GM10266 (cell line): ENCODE data around the gene C4A.
"Not testable (repeated sequence)": the region's sequence is repeated elsewhere in the genome, so short reads cannot be mapped to it uniquely, and the experiment has no call there.

ENCODE experiments used
- DNase-seq: peaks from one replicate; pipeline ENCODE4 v3.0.0; 2012; ENCODE audit errors: extremely low spot score

The C4A gene

DNA sequence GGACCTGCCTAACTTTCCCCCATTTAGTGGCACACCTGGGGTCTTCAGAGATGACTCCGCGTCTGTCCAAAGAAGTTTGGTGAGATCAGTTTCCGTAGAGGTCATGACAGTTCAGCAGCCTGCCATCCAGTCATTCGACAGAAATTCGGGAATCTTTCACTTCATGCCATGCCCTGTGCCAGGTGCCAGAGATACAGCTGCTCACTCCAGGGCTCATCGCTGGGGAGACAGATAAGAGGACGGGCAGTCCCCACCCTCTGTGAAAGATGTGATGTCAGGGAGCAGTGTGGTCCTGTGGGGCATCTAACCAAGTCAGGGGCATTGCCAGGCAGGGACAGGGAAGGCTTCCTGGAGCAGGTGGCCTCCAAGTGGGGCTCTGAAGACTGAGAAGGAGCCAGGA lies 21.4 kb downstream of the C4A start:
- not testable (repeated sequence) for DNase-seq

DNA sequence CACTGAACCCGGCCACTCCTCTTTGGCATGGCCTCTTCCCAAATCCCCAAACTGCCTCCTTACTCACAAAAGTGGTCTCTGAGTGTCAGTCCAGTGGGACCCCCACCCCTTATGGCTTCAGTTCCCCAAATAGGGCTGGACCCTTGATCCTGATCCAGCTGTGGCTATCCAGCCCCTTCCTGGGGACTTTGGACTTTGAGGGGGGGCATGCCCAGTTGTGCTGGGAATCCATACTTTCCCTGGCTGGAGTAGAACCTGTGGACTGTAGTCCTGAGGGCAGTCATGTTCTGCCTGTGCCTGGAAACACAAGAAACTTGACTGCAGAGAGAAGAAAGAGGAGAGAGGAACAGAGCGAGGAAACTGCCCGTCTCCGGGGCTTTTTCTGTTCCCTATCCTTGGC lies 22.5 kb downstream of the C4A start:
- not testable (repeated sequence) for DNase-seq

DNA sequence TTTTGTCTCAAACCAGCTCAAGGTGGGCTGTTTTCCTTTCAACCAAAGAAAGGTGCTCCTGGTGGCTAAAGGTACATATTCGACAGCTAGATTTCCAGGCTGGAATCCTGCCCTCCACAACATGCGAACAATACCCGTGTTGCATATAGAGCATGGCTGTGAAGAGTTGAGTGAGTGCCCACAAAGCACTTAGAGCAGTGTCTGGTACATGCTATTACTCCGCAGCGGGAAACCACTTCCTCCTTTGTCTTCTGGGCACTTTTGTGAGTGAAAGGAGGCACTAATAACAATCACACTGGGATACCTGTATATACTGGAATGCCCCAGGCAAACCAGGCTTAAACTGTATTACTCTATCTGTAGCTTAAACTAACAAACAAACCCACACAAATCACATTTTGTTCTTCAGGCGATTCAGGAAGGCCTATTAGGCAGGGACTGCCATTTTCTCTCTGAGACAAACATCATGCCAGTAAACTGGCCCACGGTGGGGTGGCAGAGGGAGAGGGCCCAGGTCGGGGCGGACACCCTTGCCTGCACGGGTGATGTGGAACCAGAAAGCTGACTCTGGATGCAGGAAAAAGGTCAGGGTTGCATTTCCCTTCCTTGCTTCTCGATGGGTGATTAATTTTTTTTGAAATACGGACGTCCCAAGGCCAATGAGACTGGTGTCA lies 23.1 kb downstream of the C4A start:
- DNase-seq, result not testable (repeated sequence)

DNA sequence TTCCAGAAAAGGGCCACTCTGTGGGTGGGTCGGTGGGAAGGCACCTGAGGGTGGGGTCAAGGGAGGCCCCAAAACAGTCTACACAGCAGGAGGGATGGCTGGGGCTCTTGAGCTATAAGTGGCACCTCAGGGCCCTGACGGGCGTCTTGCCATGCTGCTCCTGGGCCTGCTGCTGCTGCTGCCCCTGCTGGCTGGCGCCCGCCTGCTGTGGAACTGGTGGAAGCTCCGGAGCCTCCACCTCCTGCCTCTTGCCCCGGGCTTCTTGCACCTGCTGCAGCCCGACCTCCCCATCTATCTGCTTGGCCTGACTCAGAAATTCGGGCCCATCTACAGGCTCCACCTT lies 23.7 kb downstream of the C4A start:
- DNase-seq, result not testable (repeated sequence)

DNA sequence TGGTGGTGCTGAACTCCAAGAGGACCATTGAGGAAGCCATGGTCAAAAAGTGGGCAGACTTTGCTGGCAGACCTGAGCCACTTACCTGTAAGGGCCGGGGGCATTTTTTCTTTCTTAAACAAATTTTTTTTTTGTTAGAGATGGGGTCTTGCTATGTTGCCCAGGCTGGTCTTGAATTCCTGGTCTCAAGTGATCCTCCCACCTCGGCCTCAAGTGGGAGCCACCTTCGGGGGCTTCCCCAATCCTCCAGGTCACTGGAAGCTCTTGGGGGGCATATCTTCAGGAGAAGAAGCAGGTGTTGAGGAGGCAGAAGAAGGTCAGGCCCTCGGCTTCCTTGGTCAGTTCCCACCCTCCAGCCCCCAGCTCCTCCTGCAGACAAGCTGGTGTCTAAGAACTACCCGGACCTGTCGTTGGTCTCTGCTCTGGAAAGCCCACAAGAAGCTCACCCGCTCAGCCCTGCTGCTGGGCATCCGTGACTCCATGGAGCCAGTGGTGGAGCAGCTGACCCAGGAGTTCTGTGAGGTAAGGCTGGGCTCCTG lies 24.2 kb downstream of the C4A start:
- DNase-seq, result not testable (repeated sequence)

DNA sequence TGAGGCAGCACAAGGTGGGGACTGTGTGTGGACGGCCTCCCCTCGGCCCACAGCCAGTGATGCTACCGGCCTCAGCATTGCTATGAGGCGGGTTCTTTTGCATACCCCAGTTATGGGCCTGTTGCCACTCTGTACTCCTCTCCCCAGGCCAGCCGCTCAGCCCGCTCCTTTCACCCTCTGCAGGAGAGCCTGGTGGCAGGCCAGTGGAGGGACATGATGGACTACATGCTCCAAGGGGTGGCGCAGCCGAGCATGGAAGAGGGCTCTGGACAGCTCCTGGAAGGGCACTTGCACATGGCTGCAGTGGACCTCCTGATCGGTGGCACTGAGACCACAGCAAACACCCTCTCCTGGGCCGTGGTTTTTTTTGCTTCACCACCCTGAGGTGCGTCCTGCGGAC lies 25.2 kb downstream of the C4A start:
- DNase-seq, result not testable (repeated sequence)

DNA sequence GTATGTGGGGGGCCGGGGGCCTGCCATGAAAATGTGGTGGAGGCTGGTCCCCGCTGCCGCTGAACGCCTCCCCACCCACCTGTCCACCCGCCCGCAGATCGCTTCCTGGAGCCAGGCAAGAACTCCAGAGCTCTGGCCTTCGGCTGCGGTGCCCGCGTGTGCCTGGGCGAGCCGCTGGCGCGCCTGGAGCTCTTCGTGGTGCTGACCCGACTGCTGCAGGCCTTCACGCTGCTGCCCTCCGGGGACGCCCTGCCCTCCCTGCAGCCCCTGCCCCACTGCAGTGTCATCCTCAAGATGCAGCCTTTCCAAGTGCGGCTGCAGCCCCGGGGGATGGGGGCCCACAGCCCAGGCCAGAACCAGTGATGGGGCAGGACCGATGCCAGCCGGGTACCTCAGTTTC lies 26.2 kb downstream of the C4A start:
- not testable (repeated sequence) for DNase-seq

DNA sequence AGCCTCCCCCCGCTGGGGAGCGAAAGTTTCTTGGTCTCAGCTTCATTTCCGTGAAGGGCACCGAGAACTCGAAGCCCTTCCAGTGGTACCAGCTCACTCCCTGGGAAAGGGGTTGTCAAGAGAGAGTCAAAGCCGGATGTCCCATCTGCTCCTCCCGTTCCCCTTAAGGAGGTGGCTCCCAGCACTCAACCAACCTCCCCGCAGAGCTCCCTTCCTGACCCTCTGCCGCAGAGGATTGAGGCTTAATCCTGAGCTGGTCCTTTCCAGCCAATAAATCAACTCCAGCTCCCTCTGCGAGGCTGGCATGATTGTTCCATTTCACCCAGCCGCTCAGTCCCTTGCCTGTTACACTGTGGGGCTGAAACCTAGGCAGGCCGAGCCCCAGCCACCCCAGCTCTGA lies 26.8 kb downstream of the C4A start:
- not testable (repeated sequence) for DNase-seq

DNA sequence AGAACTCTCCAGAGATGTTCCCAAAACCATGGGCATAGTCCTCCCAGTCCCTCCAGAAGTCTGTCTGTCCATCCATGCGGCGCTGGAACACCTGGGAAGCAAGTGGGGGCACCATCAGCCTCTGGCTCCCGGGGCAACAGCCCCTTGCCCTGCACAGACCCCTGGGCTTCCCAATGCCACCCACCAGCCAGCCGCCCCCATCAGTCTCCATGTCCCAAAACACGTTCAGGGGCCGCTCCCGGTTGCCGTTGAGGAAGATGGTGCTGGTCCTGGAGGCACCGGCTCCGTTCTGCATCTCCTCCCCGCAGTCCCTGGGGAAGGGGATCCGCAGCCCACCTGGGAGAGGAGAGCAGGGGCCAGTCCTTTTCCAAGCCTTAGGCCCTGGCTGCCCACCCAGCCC lies 27.7 kb downstream of the C4A start:
- not testable (repeated sequence) for DNase-seq

DNA sequence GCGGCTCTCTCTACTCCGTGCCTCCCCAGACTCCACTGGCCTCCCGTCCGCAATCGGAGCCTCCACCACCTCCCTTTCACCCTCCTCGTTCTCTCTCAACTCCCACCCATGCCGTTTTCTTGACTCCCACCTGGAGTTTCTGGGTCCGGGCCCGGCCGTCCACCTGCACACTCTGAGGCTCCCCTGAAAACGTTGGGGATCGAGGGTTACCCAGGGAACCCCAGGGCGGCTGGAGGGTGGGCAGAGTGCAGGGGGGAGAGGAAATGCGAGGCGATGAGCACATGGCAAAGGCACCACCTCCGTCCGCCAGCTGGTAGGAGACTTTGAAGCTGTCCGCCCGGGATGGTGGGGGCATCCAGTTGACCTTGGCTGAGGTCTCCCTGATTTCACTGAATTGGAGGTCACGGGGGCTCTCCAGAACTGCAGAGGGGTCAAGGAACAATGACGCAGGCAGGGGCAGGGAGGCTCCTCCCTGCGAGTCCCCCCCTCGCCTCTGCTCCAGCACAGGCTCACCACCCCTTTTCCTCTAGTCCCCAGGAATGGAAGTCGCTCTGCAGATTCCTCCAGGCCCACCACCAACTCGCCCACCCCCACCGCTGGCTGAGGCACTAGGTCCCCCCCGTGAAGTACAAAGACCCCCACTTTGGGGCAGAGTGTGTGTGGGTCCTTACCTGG lies 29.1 kb downstream of the C4A start:
- not testable (repeated sequence) for DNase-seq

DNA sequence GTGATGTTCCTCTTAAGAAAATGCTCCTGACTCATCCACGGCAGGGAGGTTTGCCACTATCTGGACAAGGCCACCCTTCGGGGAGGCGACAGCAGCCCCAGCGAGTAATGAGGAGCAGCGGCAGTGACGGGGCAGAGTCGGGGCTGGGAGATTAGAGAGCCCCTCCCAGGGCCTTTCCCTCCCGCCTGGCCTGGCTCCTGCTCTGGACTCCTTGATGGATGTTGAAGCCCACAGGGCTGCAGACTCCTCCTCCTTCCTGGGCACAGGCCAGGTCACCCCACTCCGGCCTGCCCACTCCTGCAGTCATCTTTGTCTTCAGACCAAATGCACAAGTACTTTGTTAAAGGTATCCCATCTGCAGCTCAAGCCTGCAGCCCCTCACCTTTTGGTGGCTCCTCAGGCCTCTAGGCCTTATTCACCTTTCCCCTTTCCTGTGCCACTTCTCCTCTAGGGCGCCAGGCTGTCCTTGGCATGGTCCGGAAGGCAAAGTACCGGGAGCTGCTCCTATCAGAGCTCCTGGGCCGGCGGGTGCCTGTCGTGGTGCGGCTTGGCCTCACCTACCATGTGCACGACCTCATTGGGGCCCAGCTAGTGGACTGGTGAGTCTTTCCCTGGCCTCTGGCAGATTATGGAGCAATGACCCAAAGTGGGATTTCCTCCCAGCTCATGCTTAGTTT lies 31.2 kb downstream of the C4A start:
- not testable (repeated sequence) for DNase-seq

DNA sequence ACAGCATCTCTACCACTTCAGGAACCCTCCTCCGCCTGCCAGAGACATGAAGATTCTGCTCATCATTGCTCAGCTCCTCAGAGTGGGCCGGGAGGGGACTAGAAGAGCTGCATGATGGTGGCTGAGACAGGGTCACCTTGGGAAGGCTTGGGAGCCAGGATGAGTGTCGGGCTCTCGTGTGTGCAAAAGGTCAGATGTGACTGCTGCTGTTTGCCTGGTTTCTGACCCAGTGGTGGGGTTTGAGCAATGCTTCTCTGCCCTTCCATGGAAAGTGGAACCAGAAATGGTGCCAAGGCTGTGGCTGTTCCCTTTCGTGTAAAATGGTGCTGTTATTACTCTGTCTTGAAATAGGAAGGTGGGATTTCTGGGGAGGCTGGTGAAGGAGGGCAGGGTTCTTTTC lies 31.9 kb downstream of the C4A start:
- DNase-seq, result not testable (repeated sequence)

DNA sequence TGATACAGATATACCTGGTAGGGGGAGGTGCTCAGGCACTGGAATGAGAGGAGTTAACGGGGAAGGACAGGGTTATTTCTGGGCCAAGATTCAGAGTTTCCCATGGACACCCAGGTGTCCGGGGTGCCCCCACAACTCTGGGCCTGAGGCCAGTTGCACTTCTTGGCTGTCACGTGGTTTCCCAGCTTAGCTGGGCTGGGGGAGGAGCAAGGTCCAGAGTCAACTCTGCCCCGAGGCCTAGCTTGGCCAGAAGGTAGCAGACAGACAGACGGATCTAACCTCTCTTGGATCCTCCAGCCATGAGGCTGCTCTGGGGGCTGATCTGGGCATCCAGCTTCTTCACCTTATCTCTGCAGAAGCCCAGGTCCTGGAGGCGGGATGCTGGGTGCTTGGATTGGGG lies 32.7 kb downstream of the C4A start, which contains the start of gene C4B:
Gene C4B, plus strand, starts transcription at position 249 of the 400 bp plus-strand sequence. Its CDS starts 51 bp downstream, at position 300.
- DNase-seq, result not testable (repeated sequence)

DNA sequence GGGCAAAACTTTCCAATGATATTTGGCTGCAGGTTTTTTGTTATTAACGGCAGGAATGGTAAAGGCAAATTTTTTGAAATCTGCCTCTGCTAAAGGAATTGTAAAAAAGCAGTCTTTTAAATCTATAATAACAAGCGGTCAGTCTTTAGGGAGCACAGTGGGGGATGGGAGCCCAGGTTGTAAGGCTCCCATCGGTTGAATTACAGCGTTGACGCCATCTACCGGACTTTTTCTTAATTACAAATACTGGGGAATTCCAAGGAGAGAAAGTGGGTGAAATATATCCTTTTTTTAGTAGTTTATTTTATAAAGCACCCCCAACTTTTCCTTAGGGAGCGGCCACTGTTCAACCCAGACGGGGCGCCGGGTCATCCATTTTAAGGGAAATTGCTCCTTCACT lies 40.2 kb downstream of the C4A start:
- DNase-seq, result not testable (repeated sequence)

DNA sequence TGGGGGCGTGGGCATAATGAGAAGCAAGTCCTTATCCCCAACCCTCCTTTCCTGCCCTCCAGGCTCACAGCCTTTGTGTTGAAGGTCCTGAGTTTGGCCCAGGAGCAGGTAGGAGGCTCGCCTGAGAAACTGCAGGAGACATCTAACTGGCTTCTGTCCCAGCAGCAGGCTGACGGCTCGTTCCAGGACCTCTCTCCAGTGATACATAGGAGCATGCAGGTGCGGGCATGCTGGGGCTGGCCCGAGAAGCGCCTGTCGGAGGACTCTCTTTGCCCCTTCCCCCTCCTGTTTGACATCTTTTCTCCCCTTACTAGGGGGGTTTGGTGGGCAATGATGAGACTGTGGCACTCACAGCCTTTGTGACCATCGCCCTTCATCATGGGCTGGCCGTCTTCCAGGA lies 46.8 kb downstream of the C4A start:
- not testable (repeated sequence) for DNase-seq

DNA sequence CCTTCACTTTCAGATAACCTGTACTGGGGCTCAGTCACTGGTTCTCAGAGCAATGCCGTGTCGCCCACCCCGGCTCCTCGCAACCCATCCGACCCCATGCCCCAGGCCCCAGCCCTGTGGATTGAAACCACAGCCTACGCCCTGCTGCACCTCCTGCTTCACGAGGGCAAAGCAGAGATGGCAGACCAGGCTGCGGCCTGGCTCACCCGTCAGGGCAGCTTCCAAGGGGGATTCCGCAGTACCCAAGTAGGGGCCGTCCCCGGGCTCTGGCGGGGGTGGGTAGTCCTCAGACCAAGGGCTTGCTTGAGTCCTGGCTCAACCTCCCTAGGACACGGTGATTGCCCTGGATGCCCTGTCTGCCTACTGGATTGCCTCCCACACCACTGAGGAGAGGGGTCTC lies 47.7 kb downstream of the C4A start:
- not testable (repeated sequence) for DNase-seq

DNA sequence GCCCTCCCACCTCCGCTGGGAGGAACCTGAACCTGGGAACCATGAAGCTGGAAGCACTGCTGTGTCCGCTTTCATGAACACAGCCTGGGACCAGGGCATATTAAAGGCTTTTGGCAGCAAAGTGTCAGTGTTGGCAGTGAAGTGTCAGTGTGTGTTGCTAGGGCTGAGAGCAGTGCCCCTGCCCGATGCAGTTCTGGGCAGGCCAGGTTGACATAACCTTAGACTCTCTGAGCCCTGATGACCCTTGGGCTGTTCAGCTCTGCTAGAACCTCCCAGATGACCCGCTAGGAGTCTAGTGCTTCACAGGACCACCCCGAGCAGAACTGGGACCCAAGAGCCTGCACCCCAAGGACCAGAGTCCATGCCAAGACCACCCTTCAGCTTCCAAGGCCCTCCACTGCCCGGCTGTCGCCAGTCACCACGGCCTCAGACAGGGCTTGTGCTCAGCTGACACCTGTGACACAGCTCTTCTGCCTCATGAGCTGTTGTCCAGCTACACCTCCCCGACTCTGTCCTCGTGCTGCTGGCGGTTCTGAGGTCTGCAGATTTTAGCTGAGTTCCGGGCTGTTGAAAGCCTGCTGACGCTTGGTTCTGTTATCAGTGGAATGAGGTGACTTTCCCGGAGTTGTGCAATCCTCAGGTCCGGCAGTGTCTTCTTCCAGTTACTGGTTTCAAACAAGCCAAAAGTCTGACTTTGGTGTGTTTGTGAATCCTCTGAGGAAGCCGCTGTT lies 53.6 kb downstream of the C4A start:
- DNase-seq, result not testable (repeated sequence)

DNA sequence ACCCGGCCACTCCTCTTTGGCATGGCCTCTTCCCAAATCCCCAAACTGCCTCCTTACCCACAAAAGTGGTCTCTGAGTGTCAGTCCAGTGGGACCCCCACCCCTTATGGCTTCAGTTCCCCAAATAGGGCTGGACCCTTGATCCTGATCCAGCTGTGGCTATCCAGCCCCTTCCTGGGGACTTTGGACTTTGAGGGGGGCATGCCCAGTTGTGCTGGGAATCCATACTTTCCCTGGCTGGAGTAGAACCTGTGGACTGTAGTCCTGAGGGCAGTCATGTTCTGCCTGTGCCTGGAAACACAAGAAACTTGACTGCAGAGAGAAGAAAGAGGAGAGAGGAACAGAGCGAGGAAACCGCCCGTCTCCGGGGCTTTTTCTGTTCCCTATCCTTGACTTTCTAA lies 55.3 kb downstream of the C4A start:
- DNase-seq, result not testable (repeated sequence)

DNA sequence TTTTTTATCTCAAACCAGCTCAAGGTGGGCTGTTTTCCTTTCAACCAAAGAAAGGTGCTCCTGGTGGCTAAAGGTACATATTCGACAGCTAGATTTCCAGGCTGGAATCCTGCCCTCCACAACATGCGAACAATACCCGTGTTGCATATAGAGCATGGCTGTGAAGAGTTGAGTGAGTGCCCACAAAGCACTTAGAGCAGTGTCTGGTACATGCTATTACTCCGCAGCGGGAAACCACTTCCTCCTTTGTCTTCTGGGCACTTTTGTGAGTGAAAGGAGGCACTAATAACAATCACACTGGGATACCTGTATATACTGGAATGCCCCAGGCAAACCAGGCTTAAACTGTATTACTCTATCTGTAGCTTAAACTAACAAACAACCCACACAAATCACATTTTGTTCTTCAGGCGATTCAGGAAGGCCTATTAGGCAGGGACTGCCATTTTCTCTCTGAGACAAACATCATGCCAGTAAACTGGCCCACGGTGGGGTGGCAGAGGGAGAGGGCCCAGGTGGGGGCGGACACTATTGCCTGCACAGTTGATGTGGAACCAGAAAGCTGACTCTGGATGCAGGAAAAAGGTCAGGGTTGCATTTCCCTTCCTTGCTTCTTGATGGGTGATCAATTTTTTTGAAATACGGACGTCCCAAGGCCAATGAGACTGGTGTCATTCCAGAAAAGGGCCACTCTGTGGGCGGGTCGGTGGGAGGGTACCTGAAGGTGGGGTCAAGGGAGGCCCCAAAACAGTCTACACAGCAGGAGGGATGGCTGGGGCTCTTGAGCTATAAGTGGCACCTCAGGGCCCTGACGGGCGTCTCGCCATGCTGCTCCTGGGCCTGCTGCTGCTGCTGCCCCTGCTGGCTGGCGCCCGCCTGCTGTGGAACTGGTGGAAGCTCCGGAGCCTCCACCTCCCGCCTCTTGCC lies 56.0 kb downstream of the C4A start, which contains the start of gene CYP21A2:
Gene CYP21A2, plus strand, starts transcription at position 818 of the 927 bp plus-strand sequence. Its CDS starts 8 bp downstream, at position 826.
- DNase-seq, result not testable (repeated sequence)

DNA sequence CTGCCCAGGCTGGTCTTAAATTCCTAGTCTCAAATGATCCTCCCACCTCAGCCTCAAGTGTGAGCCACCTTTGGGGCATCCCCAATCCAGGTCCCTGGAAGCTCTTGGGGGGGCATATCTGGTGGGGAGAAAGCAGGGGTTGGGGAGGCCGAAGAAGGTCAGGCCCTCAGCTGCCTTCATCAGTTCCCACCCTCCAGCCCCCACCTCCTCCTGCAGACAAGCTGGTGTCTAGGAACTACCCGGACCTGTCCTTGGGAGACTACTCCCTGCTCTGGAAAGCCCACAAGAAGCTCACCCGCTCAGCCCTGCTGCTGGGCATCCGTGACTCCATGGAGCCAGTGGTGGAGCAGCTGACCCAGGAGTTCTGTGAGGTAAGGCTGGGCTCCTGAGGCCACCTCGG lies 57.0 kb downstream of the C4A start:
- not testable (repeated sequence) for DNase-seq
